Esophagus squamous epithelium (tissue), 4 donors: ENCODE measurements around the gene RAX2.

ENCODE experiments used
- CTCF ChIP-seq, 6 experiments: fragments of 450-650 bp in 4 of 6; fragments of 200-600 bp in 2 of 6; sonication (generic) in 2 of 6; IDR thresholded peaks; one replicate each; pipeline ENCODE4 v1.5.1; 2016 to 2019; ENCODE audit warnings: antibody characterized with exemption in 6 of 6, mild to moderate bottlenecking in 4 of 6, moderate library complexity in 4 of 6
- POLR2A ChIP-seq, 4 donors: fragments of 450-650 bp; IDR thresholded peaks; one replicate each; pipeline ENCODE4 v1.6.1; 2017; ENCODE audit warnings: antibody characterized with exemption in 4 of 4, mild to moderate bottlenecking in 4 of 4, moderate library complexity in 3 of 4

GRCh38 chr19:3813473-3814392 lies 41.7 kb upstream of the RAX2 start:
- TF ChIP-seq CTCF (IDR thresholded peaks at IDR 0.05): no peak
- no peak for TF ChIP-seq POLR2A (IDR thresholded peaks at IDR 0.05)
